Epidermal melanocyte (primary cell): ENCODE measurements around the gene GTF2IRD1.
"Not testable (repeated sequence)": the region's sequence is repeated elsewhere in the genome, so short reads cannot be mapped to it uniquely, and the experiment has no call there.

ENCODE experiments used
- DNase-seq: peaks from one replicate; pipeline ENCODE4 v3.0.0; 2011; ENCODE audit warnings: low spot score; ENCODE audit not compliant: insufficient read length

The GTF2IRD1 gene

GRCh38 chr7:74466196-74466813, 12.6 kb downstream of the GTF2IRD1 start:
- no peak for DNase-seq

DNA sequence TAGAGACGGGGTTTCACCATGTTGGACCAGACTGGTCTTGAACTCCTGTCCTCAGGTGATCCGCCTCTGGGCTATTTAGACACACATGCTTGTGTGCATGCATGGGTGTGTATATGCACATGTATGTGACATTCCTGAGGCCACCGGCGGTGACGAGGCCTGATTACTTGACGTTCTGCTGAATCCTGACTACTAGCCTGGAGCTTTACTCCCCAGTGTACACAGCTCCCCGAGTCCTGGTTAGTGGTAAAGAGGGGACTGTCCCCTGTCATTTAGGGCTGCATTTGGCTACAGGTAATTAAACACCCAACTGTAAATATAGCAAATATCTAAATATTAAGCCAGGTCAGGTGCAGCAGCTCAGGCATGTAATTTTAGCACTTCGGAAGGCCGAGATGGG, 14.2 kb downstream of the GTF2IRD1 start:
- DNase-seq: no peak

- no peak for DNase-seq
These were observed 16.8 kb downstream of the GTF2IRD1 start for GRCh38 chr7:74470504-74470903.

GRCh38 chr7:74473116-74473515, 19.4 kb downstream of the GTF2IRD1 start:
- DNase-seq: no peak

DNA sequence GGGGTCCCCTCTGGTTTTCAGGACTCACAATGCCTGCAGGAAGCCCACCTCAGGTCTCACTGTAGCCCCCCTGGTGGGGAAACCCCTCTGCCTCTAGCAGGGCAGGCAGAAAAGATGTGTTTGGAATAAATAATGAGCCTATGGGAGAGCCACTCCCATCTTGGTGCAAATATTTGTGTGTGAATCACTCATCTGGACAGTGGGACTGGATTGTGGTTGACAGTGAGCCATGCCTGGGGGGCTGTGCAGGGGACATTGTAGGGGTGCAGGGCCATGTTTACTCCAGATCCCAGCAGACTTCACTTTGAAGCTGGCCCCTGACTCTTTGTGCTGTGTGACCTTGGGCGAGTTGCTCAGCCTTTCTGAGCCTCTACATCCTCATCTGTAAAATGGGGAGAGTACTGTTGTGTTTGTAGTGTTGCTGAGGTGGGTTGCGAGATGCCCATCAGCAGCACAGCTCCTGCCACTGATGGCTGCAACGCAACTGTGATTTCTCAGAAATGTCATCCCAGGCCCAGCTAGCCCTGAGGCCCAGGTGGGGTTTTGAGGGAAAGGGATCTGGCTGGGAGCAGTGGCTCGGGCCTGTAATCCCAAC, 20.7 kb downstream of the GTF2IRD1 start:
- no peak for DNase-seq

- DNase-seq: no peak
These were observed 21.7 kb downstream of the GTF2IRD1 start for GRCh38 chr7:74475243-74475986.

- no peak for DNase-seq
These were observed 22.3 kb downstream of the GTF2IRD1 start for GRCh38 chr7:74475987-74476350.

GRCh38 chr7:74476626-74477025, 22.9 kb downstream of the GTF2IRD1 start:
- DNase-seq: no peak

DNA sequence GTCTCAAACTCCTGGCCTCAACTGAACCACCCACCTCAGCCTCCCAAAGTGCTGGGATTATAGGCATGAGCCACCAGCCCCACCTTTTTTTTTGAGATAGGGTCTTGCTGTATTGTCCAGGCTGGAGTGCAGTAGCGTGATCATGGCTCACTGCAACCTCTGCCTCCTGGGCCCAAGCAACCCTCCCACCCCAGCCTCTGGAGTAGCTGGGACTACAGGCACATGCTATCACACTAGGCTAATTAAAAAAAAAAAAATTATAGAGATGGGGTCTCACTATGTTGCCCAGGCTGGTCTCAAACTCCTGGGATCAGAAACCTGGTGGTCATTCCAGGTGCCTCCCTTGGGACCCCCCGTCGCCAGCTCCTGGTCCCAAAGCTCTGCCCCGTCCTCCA, 25.0 kb downstream of the GTF2IRD1 start:
- DNase-seq: no peak

DNA sequence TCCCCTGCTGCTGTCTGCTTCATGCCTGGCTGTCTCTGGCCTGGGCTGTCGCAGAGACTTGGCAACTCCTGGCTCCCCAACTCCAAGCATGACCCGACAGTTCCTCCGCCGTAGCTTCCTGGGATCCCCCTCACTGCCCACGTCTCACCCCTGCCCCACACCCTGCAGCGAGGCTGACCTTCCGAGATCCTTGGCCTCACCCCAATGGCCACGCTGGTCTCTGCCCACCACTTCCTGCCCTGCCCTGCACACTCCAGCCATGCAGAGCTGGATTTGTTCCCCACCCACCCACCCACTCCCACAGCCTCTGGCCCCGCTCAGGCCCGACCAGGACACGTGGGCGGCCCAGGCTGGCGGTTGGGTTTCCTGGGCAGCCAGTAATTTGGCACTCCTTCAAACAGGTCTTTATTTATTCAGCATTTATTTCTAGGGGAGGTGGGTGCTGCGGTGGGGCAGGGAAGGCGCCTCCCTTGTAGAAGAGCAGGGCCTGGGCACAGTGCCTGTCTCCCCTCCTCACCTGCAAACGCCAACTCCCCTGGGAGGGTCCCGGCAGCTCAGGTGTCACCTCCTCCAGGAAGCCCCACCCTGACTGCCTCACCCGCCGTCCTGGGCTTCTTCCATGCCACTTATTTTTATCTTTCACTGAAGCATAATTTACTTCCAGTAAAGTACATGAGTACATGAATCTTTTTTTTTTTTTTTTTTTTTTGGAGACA, 25.5 kb downstream of the GTF2IRD1 start:
- DNase-seq: no peak

- peak; percentile 57 for DNase-seq
These were observed 26.5 kb downstream of the GTF2IRD1 start for GRCh38 chr7:74479961-74480829.

DNA sequence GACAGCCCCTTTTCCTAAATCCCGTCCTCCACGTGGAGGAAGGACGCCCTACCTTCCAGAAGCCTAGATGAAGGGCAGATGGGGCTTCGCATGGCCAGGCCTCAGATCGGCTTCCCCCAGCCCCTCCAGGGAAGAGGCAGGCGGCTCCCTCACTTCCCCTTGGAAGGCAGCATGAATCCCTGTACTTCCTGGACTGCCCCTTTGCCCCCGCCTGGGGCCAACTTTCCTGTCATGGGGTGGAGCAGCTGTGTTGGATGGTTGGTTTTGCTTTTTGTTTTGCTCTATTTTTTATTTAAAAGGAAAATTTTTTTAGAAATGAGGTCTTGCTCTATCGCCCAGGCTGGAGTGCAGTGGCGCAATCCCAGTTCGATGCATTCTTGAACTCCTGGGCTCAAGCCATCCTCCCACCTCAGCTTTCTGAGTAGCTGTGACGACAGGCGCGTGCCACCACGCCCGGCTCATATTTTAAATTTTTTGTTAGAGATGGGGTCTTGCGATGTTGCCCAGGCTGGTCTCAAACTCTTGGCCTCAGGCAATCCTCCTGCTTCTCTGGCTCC, 27.2 kb downstream of the GTF2IRD1 start:
- DNase-seq: peak; percentile 54

DNA sequence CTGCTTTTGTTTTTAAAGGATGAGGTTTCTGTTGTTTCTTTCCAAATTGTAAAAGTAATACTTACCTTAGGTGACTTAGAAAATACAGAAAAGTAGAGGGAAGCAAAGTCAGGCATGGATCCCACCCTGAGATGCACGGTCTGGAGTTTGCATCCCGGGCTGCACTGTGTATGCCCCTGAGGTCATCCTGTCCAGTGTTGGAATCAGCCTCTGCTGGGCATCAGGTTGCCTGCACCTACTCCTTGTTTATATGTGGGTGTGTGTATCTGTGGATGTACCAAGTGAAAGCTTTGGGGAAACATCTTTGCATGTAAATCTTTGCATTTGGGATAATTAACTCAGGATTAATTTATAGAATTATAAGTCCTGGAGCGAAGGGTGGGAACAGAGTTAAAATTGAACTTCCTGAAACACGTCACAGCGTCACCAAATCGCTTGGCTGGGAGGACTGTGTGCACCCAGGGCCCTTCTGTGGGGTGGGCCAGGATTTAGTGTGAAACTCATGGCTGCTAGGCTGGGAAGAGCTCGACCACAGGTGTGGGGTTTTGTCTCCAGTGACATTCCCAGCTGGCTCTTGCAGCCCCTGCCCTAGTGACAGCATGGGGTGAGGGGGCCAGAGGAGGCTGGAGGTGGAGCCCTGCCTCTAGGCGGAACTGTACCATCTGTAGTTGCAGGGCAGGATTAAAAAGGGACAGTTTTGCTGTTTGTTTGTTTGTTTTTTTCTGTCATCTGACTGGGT, 27.9 kb downstream of the GTF2IRD1 start:
- no peak for DNase-seq

DNA sequence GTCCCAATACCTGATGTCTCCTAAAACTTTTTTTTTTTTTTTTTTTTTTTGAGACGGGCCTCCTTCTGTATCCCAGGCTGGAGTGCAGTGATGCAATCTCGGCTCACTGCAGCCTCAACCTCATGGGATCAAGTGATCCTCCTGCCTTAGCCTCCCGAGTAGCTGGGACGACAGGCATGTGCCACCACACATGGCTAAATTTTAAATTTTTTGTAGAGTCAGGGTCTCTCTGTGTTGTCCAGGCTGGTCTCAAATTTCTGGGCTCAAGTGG, 28.4 kb downstream of the GTF2IRD1 start:
- no peak for DNase-seq

GRCh38 chr7:74482629-74483401, 29.1 kb downstream of the GTF2IRD1 start:
- no peak for DNase-seq

- DNase-seq: no peak
These were observed 30.0 kb downstream of the GTF2IRD1 start for GRCh38 chr7:74483402-74484336.

DNA sequence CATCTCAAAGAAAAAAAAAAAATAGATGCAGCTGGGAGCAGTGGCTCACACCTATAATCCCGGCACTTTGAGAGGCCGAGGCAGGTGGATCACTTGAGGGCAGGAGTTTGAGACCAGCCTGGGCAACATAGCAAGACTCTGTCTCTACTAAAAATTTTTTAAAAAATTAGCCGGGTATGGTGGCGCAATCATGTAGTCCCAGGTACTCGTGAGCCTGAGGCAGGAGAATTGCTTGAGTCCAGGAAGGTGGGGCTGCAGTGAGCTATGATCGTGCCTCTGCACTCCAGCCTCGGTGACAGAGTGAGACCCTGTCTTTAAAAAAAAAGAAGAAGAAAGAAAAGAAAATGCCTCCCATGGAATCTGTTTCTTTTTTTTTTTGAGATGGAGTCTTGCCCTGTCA, 31.9 kb downstream of the GTF2IRD1 start:
- no peak for DNase-seq

- not testable (repeated sequence) for DNase-seq
These were observed 34.9 kb downstream of the GTF2IRD1 start for GRCh38 chr7:74488518-74489030.
